ENCODE data around the gene TOMT.

The TOMT gene

GRCh38 chr11:72112143-72112977 is 6.6 kb downstream of the TOMT start, which contains the start of gene ANAPC15:
TSS of gene ANAPC15 (minus strand) at chr11:72112695. CDS start at chr11:72111276, 1,419 bp downstream.
- H3K4me3 ChIP-seq (ENCODE audit: low read depth, low read length) = peak within 1 kb of the TSS; percentile 72
- TF ChIP-seq CTCF (IDR thresholded peaks at IDR 0.05; ENCODE audit: low read depth, low read length, missing control alignments) = no peak
- DNase-seq (ENCODE audit: low read depth) = peak; percentile 99

GRCh38 chr11:72112978-72113808 is 7.5 kb downstream of the TOMT start:
- no peak for TF ChIP-seq CTCF (IDR thresholded peaks at IDR 0.05; ENCODE audit: low read depth, low read length, missing control alignments)
- peak overlapping the region; percentile 72 for H3K4me3 ChIP-seq (ENCODE audit: low read depth, low read length)
- DNase-seq (ENCODE audit: low read depth) = no peak

- no peak for DNase-seq (ENCODE audit: low read depth)
- TF ChIP-seq CTCF (IDR thresholded peaks at IDR 0.05; ENCODE audit: low read depth, low read length, missing control alignments) = no peak
- no peak overlapping the region for H3K4me3 ChIP-seq (ENCODE audit: low read depth, low read length)
Measured at GRCh38 chr11:72114570-72114969, 8.8 kb downstream of the TOMT start.

GRCh38 chr11:72116019-72116755 is 10.5 kb downstream of the TOMT start:
- TF ChIP-seq CTCF (IDR thresholded peaks at IDR 0.05; ENCODE audit: low read depth, low read length, missing control alignments) = no peak
- DNase-seq (ENCODE audit: low read depth) = no peak
- no peak overlapping the region for H3K4me3 ChIP-seq (ENCODE audit: low read depth, low read length)

DNA sequence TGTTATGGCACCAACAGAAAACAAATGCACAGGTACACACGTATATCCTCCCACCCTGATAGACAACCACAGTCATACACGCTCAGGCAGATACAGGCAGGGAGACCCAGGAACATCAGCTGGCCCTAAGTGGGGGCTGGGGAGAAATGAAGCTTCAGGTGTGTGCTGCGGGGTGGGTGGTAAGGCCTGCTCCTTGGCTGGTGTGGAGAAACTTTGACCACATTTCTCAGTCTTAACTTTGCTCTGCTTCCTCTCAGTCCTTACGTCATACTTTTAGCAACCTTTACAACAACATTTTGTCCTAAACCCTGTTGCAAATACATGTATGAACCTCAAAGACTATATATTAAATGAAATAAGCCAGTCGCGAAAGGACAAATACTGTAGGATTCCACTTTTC is 13.5 kb downstream of the TOMT start:
- TF ChIP-seq CTCF (IDR thresholded peaks at IDR 0.05; ENCODE audit: low read depth, low read length, missing control alignments) = no peak
- H3K4me3 ChIP-seq (ENCODE audit: low read depth, low read length) = no peak overlapping the region
- DNase-seq (ENCODE audit: low read depth) = no peak

GRCh38 chr11:72120930-72121329 is 15.2 kb downstream of the TOMT start:
- no peak for TF ChIP-seq CTCF (IDR thresholded peaks at IDR 0.05; ENCODE audit: low read depth, low read length, missing control alignments)
- DNase-seq (ENCODE audit: low read depth) = no peak
- H3K4me3 ChIP-seq (ENCODE audit: low read depth, low read length) = no peak overlapping the region

All from GM12864 (cell line).